HG02884 (cell line): ENCODE results near the gene KCNA3.
"Not testable (repeated sequence)": the region's sequence is repeated elsewhere in the genome, so short reads cannot be mapped to it uniquely, and the experiment has no call there.

Source experiments
- ATAC-seq: cut with Tn5 transposase; IDR thresholded peaks from one replicate; pipeline ENCODE4 v1.9.1; 2021; ENCODE audit warnings: mild to moderate bottlenecking, moderate library complexity; ENCODE audit not compliant: unreplicated experiment

The KCNA3 gene

DNA sequence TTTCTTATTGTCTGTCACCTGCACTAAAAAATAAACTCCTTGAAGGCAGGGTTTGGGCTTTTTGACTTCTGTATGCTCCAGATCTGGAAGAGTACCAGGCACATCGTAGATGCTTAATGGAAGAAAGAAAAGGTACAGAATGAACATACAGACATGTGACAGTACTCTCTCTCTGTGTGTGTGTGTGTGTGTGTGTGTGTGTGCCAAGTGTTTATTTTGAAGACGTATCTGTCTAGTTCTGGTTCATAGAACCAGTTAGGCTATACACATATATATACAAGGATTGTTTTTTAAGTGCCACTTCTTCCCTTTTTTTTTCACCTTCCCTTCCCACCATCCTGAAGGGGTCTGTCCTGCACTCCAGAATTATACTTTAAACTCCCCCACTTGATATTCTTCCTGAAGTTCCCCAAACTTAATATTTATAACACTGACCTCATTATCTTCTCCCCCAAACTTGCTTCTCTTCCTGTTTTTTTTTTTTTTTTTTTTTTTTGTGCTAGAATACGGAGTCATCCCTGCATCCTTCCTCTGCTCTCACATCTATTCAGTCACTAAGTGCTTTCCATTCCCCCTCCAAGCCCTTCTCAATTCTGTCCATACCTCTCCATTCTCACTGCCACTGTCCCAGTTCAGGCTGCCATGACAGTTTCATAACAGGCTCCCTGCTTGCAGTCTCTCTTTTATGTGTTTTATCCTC is 5.4 kb upstream of the KCNA3 start:
- ATAC-seq, result no peak

DNA sequence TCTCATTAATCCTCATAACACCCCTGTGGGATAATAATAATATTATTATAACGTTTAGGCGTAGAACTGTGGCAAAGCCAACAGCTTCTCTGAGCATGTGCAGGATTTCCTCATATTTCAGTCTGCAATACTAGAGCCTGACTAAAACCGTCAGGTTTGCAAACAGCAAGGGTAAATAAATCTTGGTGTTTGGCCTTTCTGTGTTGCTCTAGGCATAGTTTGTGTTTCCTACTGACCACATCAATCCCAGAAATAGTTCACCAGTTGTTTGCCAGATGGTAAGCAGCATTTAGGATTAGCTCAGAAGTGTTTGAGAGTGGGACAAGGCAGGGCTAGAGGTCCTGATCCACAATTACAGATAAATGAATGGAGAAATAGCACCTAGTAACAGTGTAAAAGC is 2.8 kb upstream of the KCNA3 start:
- no peak for ATAC-seq

DNA sequence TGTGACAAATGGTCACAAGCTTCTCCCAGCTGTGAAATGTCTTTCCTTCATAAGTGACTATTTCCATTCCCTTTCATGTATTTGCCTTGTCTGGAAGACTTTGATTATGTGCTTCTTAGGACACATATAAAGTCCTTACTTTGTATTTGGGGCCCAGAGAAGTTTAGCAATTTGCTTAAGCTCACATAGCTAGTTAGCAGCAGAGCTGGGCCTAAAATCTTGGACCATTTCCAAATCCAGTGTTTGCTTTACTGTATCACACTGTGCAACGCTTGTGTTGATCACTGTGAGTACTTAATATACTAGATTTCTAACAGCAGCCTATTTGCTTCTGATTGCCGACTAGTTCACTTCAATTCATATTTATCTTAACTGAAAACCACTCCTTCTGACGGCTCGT is 2.2 kb upstream of the KCNA3 start:
- ATAC-seq, result no peak

- ATAC-seq, result no peak
Observed at GRCh38 chr1:110675060-110675791, 486 bp upstream of the KCNA3 start.

DNA sequence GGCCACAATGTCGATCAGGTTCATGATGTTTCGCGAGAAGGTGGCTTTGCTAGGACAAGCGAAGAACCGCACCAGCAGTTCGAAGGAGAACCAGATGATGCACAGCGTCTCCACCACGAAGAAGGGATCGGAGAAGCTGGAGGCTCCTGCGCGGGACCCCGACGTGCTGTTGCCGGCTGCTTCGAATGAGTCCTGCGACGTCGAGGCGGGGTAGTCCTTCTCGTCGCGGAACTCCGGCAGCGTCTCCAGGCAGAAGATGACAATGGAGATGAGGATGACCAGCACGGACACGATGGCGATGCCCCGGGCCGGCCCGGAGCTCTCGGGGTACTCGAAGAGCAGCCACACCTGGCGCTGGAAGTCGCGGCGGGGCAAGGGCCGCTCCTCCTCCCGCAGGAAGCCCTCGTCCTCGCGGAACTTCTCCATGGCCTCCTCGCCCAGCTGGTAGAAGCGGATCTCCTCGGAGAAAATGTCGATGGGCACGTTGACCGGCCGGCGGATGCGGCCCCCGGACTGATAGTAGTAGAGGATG is 869 bp downstream of the KCNA3 start:
- no peak for ATAC-seq

DNA sequence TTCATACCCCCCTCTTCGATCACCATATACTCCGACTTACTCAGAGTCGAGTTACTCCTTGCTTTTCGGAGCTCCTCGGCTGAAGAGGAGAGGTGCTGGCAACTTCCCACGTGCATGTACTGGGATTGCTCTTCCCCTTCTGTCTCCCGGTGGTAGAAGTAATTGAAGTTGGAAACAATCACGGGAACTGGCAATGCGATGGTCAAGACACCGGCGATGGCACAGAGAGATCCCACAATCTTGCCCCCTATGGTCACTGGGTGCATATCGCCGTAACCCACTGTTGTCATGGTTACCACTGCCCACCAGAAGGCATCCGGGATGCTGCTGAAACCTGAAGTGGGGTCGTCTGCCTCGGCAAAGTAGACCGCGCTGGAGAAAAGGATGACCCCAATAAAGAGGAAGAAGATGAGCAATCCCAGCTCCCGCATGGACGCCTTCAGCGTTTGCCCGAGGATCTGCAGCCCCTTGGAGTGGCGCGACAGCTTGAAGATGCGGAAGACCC is 1.5 kb downstream of the KCNA3 start:
- ATAC-seq, result no peak

DNA sequence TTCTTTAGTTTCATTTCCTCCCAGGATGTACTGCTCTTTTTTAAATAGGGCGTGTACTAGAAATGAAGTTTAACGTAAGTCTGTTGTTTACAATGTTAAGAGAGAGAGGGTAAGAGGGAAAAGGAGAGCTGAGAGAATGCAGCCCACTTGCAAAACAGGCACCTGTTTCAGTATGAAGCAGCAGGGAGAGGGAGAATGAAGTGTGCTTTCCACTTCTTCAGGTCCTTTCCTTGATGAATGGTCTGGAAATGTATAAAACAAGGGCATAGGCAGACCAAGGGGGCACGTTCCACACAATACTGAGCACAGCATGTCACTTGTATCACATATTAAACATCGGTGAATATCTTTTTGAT is 2.0 kb downstream of the KCNA3 start:
- no peak for ATAC-seq

DNA sequence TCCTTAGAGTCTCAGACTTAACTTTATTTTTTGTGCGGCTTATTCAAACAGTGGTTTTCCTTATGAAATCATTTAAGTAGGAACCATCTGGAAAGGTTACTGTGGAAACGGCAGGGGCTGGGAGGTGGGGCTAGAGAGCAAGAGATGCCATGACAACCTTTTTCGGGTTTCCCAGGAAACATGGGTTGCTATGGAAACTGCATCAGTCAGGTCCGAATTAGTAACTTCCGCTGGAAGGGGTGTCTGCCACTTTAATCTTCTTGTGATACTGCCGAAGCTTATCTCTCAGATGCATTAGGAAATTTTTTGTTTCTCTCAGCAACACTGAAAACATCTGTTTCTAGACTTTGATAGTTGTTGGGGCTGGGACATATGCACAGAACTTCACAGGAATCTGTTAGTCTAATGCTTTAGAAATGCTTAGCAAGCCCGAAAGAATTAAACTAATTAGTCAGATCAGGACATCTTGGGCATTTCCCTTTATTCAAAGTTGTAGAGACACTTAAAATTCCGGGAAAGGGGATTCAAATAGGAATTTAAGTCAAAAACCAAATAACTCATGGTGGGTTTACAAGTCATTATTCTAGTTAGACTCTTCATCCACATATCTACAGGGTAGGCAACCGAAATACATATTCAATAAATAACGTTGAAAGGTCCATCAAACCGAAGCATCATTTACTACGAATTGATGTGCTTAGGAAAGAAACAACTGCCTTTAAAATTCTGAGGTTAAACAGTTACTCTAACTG is 2.6 kb downstream of the KCNA3 start:
- no peak for ATAC-seq

DNA sequence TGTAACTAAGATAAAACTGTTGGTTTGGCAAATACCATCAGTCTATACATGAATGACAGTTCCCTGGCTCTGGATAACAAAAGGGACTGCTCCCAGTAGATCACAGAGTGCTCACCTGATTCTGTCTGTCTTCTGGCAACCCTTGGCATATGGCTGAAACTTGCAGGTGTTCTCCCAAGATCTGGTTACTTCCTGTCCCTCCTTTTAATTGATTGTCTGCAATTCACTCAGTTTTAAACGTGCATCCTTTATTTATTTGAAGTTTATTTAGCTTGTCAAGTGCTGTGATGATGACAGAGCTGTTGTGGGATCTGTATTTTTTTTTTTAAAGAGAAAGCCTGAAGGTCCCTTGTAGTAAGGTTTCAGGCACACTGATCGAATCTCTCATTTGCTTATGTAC is 3.4 kb downstream of the KCNA3 start:
- ATAC-seq, result no peak

DNA sequence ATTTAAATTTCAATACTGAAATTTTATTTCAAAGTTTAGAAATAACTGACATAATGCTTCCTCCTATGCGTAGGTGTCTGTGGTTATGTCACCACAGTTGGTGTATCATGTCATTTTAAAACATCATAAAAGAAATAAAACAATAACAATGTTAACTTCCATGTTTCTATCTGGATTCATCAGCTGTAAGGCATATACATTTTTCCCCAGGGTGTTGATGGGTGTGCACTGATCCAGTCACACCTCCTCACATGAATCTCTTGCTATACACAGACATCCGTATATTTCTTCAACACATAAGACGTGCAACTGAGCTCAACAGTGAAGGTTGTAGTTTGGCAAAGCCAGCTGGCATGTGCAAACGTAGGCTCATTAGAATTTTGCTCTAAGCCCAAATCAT is 6.2 kb downstream of the KCNA3 start:
- ATAC-seq, result no peak

GRCh38 chr1:110667776-110668175 is 7.0 kb downstream of the KCNA3 start:
- ATAC-seq, result no peak

- no peak for ATAC-seq
Observed at GRCh38 chr1:110663241-110663640, 11.5 kb downstream of the KCNA3 start.

GRCh38 chr1:110659559-110659958 is 15.2 kb downstream of the KCNA3 start:
- not testable (repeated sequence) for ATAC-seq

- no peak for ATAC-seq
Observed at GRCh38 chr1:110657351-110657750, 17.4 kb downstream of the KCNA3 start.

GRCh38 chr1:110650609-110651008 is 24.1 kb downstream of the KCNA3 start:
- ATAC-seq, result no peak

- ATAC-seq, result no peak
Observed at GRCh38 chr1:110648417-110648816, 26.3 kb downstream of the KCNA3 start.

- no peak for ATAC-seq
Observed at GRCh38 chr1:110647254-110647891, 27.4 kb downstream of the KCNA3 start.

DNA sequence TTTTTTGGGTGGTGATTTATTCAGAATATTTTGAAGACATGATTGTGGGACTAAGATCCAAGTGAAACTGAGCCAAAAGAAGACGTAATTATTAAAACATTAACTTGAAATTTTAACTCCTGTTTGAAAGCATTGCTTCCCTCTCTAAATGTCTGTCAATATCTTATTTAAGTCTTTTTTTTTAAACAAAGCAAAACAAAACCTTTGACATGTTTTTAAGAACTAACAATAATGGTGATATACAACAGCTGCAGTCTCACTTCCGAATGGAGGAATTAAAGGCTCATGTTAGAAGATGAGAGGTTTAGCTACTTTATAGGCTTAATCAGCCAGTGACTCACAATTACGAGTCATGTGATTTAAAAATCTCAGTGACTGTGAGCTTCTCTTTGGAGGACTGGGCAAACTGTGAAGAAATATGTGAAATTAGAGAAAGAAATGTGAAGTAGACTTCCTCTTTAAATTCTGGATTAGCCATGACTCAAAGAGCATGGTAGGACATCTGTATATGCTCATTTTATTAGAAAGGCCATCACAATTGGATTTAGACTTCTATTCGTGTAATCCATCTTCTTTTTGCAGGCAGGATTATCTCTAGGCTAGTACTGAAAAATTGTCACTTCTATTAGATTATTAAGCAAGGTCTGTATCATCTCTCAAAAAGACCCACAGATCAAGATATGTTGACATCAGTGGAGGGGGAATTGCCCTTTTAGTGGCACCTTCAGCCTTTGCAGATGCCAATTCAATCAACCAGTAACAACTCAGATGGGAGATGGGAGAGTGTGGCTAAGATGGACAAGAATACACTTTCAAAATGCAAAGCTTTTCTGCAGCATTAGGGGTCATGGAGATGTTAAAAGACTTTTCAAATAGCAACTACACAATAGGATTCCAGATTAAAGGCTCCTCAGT is 28.7 kb downstream of the KCNA3 start:
- ATAC-seq, result no peak

GRCh38 chr1:110645211-110645610 is 29.5 kb downstream of the KCNA3 start:
- no peak for ATAC-seq

GRCh38 chr1:110643879-110644472 is 30.8 kb downstream of the KCNA3 start:
- no peak for ATAC-seq
